ENCODE results near the gene HOMER2.

Gene HOMER2

DNA sequence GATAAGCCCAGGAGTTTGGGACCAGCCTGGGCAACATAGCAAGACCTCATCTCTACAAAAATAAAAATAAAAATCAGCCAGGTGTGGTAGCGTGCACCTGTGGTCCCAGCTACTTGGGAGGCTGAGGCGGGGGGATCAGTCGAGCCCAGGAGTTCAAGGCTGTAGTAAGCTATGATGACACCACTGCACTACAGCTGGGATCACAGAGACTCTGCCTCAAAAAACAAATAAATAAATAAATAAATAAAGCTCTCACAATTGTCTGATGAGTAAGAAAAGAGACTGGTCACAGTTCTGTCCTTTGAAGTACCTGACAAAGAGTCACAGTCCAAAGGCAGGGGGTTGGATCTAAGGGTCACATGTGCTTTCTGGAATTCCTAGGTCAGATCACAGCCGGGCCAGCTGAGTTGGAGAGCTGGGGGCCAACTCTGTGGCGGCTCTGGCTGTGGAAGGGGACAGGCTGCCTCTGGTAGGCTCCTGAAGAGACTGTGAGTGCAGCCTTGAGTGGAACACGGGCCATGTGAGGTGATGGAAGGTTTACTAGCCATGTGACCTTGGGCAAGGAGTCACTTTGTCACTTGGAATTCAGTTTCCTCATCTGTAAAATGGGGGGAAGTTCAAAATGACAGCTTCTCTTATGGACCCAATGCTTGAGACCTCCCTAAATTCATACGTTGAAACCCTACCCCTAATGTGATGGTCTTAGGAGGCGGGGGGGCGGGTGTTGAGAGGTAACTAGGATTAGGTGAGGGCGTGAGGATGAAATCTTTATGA lies 95.9 kb downstream of the HOMER2 start:
- DNase-seq (ENCODE audit: low read depth) = no peak

DNA sequence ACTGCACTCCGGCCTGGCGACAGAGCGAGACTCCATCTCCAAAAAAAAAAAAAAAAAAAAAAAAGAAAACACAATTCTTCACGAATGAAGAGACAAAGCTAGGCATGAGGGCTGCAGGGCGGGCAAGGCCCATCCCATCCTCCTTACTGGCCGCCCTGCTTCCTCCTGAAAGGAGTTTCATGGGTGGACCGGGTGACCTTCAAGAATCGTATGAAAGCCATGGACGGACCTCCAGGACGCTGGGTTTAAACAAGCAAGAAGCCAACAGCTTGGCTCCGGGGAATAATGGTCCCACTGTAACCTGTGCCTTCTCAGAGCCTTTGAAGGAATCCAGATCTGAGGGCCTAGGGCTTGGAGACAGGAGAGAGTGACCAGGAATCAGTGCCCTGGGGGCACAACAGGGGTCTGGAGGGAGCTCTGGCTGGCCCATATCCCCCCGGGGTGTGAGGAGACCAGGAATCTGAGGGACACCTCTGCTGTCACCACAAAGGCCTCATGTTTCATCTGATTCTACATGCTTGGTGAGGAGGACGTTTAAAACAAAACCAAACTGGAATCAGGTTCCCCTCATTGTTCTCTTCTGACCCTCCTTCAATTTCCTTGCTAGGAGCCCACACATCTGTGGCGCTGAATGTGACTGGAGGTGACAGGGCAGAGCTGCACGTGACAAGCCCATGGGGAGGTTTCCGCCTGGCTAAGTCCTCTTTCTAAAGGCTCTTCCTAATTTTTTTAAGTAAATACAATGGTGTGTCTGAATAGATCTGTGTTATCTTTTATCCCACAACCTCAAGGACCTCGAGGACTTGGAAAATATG lies 97.0 kb downstream of the HOMER2 start:
- DNase-seq (ENCODE audit: low read depth) = no peak

DNA sequence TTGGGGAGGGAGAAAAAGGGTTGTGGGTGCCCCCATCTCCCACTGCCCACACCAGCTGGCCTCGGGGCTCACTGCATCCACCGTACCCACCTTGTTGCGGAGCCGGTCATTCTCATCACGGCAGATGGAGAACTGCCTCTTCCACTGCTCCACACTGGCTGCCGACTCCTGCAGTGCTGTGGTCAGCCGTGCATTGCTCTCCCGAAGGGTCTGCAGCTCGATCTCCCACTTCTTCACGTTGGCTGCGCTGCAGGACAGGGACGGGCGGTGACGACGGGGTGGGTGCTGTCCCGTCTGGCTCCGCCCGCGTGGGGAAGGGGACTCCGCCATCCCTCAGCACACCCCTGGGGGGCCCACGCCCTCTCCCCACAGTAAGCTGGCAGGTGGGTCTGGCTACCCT lies 98.0 kb downstream of the HOMER2 start:
- no peak for DNase-seq (ENCODE audit: low read depth)

DNA sequence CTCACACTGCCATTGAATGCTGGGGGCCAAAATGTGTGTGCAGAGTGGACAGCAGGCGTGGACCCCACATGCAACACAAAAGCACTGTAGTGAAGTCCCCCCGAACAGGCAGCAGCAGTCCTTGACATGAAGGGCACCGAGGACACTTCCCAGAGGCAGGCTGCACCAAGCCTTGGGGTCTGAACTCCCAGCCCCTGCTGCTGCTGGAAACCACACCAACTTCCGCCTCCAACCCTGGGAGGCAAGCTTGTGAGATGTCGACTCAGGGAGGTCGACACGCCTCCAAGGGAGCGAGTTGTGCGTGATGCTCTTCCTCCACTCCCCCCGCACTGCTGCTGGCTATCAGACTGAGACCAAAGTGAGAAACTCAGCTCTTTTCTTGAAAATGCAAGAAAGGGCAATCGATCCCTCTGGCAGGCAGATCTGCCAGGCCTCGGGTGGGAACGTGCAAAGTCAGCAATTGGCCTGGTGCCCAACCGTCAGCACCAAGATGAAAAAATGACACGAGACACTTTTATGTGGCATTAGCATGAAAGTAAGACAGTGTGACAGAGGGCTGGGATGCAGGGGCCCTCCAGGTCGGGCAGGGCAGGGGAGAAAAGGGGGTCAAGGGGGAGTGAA lies 99.5 kb downstream of the HOMER2 start:
- no peak for DNase-seq (ENCODE audit: low read depth)

DNA sequence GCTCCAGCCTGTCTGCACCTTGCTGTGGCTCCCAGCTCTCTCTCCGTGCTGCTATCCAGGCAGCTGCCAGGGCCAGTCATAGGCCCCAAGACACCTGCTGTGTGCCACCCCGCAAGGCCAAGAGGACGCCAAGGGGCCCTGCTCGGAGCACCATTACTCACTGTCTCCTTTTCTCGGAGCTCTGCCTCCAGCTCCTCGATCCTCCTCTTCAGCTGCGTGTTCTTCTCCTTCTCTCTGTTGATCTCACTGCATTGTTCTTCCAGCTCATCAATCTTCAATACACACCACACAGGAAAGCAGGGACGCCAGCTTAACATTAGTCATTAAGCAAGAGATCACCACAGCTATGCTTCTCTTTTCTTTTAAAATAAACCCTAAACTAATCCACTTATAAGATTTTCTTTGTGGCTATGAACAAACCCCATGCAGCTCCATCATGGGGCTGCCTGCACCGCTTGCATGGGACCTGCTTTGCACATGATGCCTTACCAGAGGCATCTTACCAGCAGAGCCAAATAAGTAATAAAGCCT lies 100.5 kb downstream of the HOMER2 start:
- DNase-seq (ENCODE audit: low read depth) = no peak

DNA sequence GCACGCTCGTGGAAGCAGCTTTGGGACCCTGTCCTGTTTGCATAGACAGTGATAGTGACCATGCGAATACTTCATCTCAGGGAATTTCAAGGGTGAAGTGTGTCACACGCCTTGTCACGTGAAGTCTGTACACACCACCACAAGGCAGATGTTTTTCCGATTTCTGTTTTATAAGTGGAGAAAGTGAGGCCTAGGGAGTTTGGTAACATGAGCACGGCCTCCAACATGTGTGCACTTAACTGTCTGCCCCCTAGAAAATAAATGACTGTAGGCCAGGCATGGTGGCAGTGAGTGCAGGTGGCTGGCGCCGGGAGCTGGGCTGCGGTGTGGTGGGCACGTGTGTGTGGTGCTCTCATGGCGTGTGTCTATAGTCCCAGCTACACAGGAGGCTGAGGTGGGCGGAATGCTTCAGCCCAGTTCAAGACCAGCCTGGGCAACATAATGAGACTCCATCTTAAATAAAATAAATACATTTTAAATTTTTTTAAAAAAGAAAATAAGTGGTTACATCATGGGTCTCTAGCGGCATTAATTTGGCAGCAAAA lies 101.1 kb downstream of the HOMER2 start:
- DNase-seq (ENCODE audit: low read depth) = no peak

DNA sequence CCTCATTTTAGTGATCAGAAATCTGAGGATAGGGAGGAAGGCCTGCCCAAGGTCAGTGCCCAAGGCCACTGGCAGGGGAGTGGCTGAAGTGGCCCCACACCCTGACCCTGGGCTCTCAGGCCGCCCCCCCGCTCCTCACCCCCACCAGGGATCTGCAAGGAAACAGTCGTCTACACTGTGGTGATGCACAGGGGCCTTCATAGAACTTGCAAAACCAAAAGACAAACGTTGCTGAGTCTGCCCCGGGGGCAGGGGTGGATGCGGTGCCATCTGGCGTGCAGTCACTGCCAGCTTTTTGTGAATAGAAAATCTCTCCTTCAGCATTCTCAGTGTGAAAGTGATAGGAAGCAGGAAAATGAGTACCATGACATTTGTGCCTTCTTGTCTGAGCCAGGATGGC lies 101.8 kb downstream of the HOMER2 start:
- DNase-seq (ENCODE audit: low read depth) = no peak

DNA sequence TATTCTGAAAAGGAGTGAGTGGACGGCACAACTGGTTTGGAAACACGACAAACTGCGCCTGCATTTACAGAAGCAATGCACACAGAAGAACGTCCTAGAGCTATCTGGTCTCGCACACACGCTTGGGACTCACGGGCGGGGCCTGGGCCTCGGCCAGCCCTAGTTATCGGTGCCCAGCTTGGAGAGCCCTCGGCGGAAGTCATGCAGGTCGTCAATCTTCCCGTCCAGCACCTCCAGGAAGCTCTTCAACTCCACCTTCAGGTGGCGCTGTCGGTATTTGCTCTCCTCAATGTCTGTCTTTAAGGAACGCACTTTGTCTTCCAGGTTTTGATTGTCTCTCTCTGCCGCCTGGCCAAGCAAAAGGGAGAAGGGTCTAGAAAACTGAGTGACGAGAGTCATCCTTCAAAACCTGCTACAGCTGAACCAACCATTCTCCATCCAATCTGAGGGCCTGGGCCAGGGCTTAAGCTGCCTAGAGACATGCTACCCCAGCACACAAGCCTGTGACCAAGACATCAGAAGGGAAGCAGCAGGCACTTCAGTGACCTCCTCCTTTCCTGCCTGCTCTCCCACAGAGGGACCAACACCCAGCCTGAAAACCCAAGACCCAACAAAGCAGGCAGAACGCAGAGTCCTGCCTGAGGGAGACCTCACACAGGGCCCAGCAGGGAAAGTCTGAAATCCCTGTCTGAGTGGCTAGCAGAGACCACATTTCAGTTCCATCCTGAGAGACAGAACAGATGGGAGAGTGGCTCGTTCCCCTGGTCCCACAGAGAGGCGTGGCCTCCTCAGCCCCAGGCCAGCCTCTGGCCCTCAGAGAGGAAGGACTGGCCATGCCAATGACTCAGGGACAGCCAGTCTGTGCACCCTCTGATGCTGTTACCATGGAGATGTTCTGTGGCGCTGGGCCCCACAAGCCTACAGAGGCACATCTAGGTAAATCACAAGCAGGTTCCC lies 102.7 kb downstream of the HOMER2 start:
- DNase-seq (ENCODE audit: low read depth) = peak; percentile 10

DNA sequence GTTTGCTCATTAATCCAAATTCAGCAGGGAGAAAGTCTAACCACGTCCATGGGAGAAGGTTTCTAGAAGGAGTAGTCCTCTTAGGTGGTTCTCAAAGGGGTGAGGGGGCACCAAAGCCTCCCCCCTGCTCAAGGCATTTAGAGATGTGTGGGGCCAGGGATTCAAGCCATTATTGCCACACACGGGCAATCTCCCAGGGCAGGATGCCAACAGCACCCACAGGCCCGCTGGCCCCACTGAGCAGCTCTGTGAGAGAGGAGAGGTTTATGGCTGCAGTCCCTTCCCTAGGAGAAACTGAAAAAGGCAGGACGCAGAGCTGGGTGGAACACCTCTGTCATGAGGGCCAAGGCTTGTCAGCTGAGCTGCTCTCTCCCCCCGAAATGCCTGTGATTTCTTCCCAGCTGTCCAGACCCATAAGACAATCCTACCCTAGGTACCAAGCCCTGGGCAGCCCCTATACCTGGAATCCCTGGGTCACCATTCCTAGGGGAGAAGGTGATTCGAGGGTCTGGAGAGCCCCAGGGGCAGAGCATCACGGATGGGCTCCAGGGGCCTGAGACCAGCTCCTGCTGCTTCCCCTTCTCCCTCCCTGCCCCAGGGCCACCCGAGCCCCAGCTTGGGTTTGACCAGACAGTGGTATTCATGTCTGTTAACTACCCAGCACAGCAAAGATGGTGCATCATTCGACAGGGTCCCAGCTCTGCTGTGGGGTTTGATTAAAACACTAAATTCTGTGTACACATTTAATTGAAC lies 104.1 kb downstream of the HOMER2 start:
- DNase-seq (ENCODE audit: low read depth) = no peak

DNA sequence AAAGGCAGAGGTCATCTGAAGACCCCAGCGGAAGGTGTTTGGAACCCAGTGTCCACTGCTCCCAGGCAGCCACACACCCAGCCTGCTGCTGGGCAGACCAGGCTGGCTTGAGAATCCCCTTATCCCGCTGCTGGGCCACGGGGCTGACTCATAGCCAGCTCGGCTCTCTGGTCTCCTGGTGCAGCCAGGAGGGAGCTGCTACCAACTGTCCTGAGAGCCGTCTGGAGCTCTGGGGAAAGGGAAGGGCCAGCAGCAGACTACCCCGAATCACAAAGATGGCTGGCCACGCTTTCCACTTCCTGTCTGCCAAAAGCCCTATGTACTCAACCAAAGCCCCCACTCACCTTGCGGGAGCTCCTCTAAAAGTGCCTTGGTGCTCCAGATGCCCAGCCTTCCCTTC lies 104.8 kb downstream of the HOMER2 start:
- DNase-seq (ENCODE audit: low read depth) = no peak

DNA sequence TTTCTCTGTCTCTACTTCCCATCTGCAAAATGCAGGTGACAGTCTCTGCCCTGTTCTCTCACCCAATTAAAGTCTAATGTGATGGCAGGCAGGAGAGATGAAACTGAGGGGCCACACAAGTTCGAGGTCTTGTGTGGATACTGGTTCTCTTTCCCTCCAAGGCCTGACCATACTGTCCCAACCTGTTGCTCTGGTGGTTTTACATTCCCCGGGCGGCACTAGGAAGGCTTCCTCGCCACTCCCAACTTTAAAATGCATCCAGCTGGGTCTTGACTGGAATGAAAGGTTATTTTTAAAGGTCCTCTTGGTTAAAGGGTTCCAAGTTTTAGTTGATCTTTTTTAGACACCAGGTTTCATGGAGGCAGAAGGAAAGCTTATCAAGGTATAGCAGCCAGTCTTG lies 105.9 kb downstream of the HOMER2 start:
- DNase-seq (ENCODE audit: low read depth) = no peak

DNA sequence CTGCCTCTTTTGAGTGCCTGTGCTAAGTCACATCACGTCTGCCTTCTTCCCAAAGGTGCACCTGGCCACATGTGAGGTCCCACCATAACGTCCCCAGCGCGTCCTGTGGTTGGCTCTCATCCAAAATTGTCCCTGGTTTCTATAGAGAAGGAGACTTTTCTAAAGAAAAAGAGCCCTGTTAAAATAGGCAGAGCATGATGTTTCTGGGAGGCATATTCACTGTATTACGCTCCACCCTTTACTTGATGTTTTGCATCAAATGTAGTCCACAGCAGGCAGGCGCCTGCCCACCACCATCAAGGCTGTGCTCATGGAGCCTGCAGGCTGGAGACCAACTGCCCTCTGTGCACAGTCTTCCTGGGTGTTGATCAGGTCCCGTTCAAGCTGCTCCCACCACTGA lies 106.8 kb downstream of the HOMER2 start:
- DNase-seq (ENCODE audit: low read depth) = no peak

DNA sequence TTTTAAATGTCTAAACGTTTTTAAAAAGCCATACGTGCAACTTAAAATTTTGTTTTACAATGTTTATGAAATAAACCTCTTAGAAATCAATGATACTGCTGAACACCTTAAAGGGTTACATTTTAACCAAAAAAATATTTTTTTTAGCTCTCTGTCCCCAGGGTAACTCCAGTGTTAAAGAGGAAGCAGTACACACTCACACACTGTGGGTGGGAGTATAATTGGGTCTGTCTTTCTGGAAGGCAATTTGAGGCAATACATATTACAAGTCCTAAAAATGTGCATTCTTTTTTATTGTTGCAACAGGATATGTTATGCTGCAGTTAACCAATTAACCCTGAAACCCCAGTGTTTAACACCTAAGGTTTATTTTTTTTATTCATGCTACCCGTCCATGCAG lies 109.0 kb downstream of the HOMER2 start:
- DNase-seq (ENCODE audit: low read depth) = no peak

DNA sequence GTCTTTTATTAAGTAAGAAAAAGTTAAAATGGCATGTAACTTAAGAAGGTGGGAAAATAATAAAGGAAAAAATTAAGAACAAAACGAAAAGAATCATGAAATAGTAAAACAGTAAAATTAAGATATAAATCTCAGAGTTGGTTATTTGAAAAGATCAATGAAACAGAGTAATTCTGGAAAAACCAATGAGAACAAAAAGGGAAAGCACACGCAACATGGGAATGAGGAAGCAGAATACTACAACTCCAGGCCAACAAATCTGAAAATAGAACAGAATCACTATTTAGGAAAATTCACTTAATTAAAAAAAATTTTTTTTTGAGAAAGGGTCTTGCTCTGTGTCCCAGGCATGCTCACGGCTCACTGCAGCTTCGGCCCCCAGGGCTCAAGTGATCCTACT lies 112.4 kb downstream of the HOMER2 start:
- no peak for DNase-seq (ENCODE audit: low read depth)

DNA sequence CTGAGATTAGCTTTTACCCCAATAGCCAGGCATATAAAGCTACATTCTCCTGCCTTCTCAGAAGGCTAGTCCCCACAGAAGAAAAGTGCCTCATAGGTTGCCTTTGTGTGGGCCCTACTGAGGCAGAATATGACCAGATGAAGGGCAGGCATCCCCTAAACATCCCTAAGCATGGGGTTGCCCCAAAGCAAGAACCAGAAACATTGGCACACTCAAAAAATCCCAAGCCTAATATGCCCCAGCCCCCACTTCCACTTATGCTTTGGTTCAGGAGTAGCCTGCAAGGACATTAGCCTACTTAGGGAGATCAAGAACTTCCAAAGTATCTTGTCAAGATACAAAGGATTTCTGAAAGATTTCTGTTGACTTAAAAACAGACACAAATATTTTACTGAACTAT lies 113.4 kb downstream of the HOMER2 start:
- no peak for DNase-seq (ENCODE audit: low read depth)

DNA sequence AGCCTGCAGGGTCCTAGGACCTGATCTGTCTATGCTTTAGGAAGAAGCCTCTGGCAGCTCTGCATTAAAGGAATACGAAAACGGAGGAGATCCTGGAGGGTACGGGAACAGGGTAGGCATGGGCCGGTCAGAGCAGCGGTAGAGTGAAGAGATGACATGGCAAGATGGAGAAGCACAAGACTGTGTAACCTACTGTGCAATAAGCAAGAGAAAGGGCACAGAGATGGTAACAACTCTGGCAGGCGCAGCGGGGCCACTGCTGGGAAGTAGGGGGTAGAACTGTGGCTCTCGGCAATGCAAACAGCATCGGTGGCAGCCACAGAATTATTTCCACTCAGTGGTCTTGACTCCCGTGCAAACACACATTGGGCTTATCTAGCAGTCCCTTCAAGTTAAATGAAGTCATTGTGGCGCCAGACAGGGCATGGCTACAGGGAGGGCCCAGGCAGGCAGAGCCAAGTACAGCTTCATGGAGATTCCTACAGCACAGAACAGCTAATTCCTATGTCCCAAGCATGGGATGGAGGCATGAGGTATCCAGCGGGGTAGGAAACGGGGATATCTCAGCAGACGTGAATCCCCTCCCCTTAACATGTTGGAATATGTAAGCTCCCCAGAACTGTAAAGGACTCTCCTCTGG lies 114.3 kb downstream of the HOMER2 start:
- DNase-seq (ENCODE audit: low read depth) = no peak

DNA sequence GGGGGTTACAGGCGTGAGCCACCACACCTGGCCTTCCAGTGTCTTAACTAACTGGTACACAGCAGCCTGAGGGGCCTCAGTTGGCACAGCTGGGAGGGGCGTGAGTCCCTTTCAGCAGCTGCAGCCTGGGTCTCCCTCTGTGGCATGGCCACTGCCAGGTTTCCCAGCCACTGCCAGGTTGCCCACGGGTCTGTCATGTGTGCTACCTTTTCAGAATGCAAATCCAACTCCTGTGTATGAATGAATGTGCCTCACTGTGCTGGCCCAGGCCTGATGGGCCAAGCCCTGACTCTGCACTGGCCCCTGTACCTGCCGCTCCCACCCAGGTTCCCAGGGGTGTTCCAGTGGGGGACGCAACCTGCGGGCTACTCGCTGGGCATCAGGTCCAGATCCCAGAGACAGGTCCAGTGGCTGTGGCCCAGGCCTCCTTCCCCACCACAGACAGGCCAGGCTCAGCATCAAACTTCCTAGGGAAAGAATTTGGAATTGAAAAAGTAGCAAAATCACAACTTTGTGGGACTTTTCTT lies 117.1 kb downstream of the HOMER2 start:
- DNase-seq (ENCODE audit: low read depth) = no peak

DNA sequence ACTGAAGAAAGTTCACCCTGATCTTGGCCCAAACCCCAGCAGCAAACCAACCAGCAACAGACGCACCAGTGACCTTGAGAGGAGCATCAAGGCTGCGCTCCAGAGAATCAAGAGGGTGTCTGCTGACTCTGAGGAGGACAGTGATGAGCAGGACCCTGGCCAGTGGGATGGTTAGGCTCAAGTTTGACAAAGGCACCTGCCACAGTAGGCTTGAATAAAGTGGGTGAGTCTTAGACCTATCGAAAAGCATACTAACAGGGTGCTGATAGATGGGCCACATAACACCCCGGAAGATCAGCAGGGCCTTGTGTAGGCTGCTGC lies 119.2 kb downstream of the HOMER2 start:
- no peak for DNase-seq (ENCODE audit: low read depth)

DNA sequence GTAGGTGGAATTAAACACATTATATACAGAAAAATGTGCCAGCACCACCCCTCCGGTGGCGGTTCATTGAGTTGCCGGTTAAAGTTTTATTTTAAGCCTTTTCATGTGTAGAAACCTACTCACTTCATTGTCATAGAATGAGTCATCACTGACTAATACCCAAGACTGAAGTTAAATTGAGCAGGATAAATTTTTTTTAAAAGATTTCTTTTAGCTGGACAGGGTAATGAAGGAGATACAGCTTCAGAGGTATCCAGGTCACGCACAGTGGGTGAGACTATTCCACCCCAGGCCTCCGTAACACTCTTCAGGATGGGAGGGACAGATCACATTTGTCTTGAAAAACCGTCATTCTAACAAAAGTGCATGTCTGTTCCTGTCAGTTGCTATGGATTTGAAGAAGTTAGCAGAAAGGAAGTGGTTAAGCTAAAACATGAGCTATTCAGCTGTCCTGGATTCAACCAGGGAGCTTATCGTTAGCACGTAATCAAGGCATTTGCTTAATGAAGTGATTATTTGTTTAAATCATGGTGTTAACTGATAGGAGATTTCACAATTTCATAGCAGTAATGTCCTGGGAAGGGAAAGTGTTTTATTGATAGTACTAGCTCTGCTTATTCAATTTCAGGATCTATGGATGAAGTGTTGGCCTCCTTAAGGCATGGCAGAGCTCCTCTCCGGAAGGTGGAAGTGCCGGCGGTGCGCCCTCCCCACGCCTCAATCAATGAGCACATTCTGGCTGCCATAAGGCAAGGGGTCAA lies 119.7 kb downstream of the HOMER2 start:
- DNase-seq (ENCODE audit: low read depth) = peak; percentile 24
